Hepatocyte (in vitro differentiated cells): Measurements from ENCODE around the gene CDK14.

Experiments used
- CTCF ChIP-seq: fragments of 200-600 bp; sonication (generic); IDR thresholded peaks from 2 replicates; pipeline ENCODE4 v1.5.1; 2016; ENCODE audit warnings: antibody characterized with exemption, mild to moderate bottlenecking; ENCODE audit not compliant: poor library complexity
- EZH2 ChIP-seq: fragments of 200-600 bp; sonication (generic); IDR thresholded peaks from 2 replicates; pipeline ENCODE4 v1.6.1; 2016; ENCODE audit warnings: antibody characterized with exemption, mild to moderate bottlenecking, borderline replicate concordance
- EZH2phosphoT487 ChIP-seq: fragments of 200-600 bp; sonication (generic); IDR thresholded peaks from one replicate; pipeline ENCODE4 v1.6.1; 2018; ENCODE audit warnings: antibody characterized with exemption, mild to moderate bottlenecking, low read depth, moderate library complexity; ENCODE audit not compliant: unreplicated experiment, severe bottlenecking

- no peak for TF ChIP-seq CTCF
- no peak for TF ChIP-seq EZH2phosphoT487
- TF ChIP-seq EZH2, result no peak
These were observed 32.8 kb upstream of the CDK14 start for GRCh38 chr7:90563286-90563685.
